CD14-positive monocyte (primary cell): ENCODE measurements around the gene DIABLO. TPM values are rescaled to one million over a fixed set of nuclear protein-coding genes. Genes with fewer than 3 reads are reported as not detected.

Experiments used
- DNase-seq, 3 donors: peaks; one replicate each; pipeline ENCODE4 v3.0.0-alpha.2; 2011 to 2022
- H2AFZ ChIP-seq: 2 replicates; pipeline ENCODE4 v1.6.0; 2012; ENCODE audit warnings: mild to moderate bottlenecking, low read depth, low read length, inconsistent platforms; ENCODE audit not compliant: insufficient read depth, poor library complexity, severe bottlenecking
- H3K27ac ChIP-seq, 2 donors: 1 replicate in 1 of 2; 2 replicates in 1 of 2; pipeline ENCODE4 v1.5.1; 2012 to 2013; ENCODE audit warnings: low read length in 2 of 2, control low read depth in 1 of 2, inconsistent platforms in 1 of 2, low read depth in 1 of 2, mild to moderate bottlenecking in 1 of 2
- H3K27me3 ChIP-seq, 2 donors: one replicate each; pipeline versions ENCODE4 v1.6.0 to v1.6.1; 2011 to 2013; ENCODE audit warnings: low read length in 2 of 2; ENCODE audit not compliant: control insufficient read depth in 2 of 2, insufficient read depth in 2 of 2
- H3K36me3 ChIP-seq, 2 donors: replicated peaks in 1 of 2; 1 replicate in 1 of 2; 2 replicates in 1 of 2; pipeline versions ENCODE4 v1.5.1 to v1.6.1; 2012 to 2013; ENCODE audit warnings: low read length in 2 of 2, control low read depth in 1 of 2, inconsistent platforms in 1 of 2, mild to moderate bottlenecking in 1 of 2; ENCODE audit not compliant: insufficient read depth in 2 of 2, control insufficient read depth in 1 of 2
- H3K4me1 ChIP-seq, 2 donors: 1 replicate in 1 of 2; 2 replicates in 1 of 2; pipeline versions ENCODE4 v1.5.1 to v1.6.1; 2012 to 2013; ENCODE audit warnings: low read length in 2 of 2, control low read depth in 1 of 2, inconsistent platforms in 1 of 2, mild to moderate bottlenecking in 1 of 2, moderate library complexity in 1 of 2; ENCODE audit not compliant: insufficient read depth in 2 of 2, control insufficient read depth in 1 of 2
- H3K4me2 ChIP-seq: replicated peaks from 2 replicates; pipeline ENCODE3; 2012; ENCODE audit warnings: low read length, moderate library complexity, mild to moderate bottlenecking; ENCODE audit not compliant: poor library complexity, severe bottlenecking; ENCODE audit errors: extremely low read depth
- H3K4me3 ChIP-seq, 3 experiments: fragments of 200-600 bp in 1 of 3; sonication (generic) in 1 of 3; replicated peaks in 1 of 3; 1 replicate in 2 of 3; 2 replicates in 1 of 3; pipeline ENCODE4 v1.5.1; 2011 to 2013; ENCODE audit warnings: low read length in 3 of 3, mild to moderate bottlenecking in 3 of 3, control low read depth in 2 of 3, low read depth in 2 of 3, inconsistent platforms in 1 of 3, moderate library complexity in 1 of 3
- H3K79me2 ChIP-seq: 2 replicates; pipeline ENCODE4 v1.6.0; 2012; ENCODE audit warnings: mild to moderate bottlenecking, control low read depth, inconsistent platforms, low read length, moderate library complexity; ENCODE audit not compliant: insufficient read depth
- H3K9ac ChIP-seq: 2 replicates; pipeline ENCODE4 v1.6.0; 2017; ENCODE audit warnings: low read length, mild to moderate bottlenecking; ENCODE audit not compliant: insufficient read depth, poor library complexity, severe bottlenecking
- H3K9me3 ChIP-seq, 2 donors: replicated peaks in 1 of 2; 1 replicate in 1 of 2; 2 replicates in 1 of 2; pipeline versions ENCODE4 v1.5.1 to v1.6.1; 2012 to 2013; ENCODE audit warnings: low read length in 2 of 2, control low read depth in 1 of 2; ENCODE audit not compliant: control insufficient read depth in 1 of 2, insufficient read depth in 1 of 2
- H4K20me1 ChIP-seq: 2 replicates; pipeline ENCODE4 v1.6.0; 2012; ENCODE audit warnings: mild to moderate bottlenecking, low read length, control low read depth, moderate library complexity; ENCODE audit not compliant: insufficient read depth
- H3K27ac Mint-ChIP-seq, 7 donors: one replicate each; pipeline ENCODE4 v1.8.0; 2020; ENCODE audit warnings: mild to moderate bottlenecking in 7 of 7, mixed read lengths in 7 of 7, moderate library complexity in 6 of 7, inconsistent platforms in 2 of 7
- H3K27me3 Mint-ChIP-seq, 3 donors: one replicate each; pipeline ENCODE4 v1.8.0; 2021 to 2022; ENCODE audit warnings: low read depth in 3 of 3, mild to moderate bottlenecking in 3 of 3, mixed read lengths in 3 of 3, moderate library complexity in 3 of 3, inconsistent platforms in 1 of 3
- H3K36me3 Mint-ChIP-seq, 2 donors: one replicate each; pipeline ENCODE4 v1.8.0; 2020; ENCODE audit warnings: mixed read lengths in 2 of 2, inconsistent platforms in 1 of 2, mild to moderate bottlenecking in 1 of 2
- H3K4me1 Mint-ChIP-seq: one replicate; pipeline ENCODE4 v1.8.0; 2020; ENCODE audit warnings: mild to moderate bottlenecking, mixed read lengths
- H3K4me3 Mint-ChIP-seq, 2 donors: one replicate each; pipeline ENCODE4 v1.8.0; 2020; ENCODE audit warnings: mild to moderate bottlenecking in 2 of 2, mixed read lengths in 2 of 2, moderate library complexity in 1 of 2
- H3K9me3 Mint-ChIP-seq, 7 donors: one replicate each; pipeline ENCODE4 v1.8.0; 2020 to 2022; ENCODE audit warnings: mixed read lengths in 7 of 7, mild to moderate bottlenecking in 6 of 7, moderate library complexity in 6 of 7, inconsistent platforms in 2 of 7
- CTCF ChIP-seq: fragments of 200-600 bp; IDR thresholded peaks from one replicate; pipeline ENCODE4 v1.8.0; 2022; ENCODE audit warnings: antibody characterized with exemption, mild to moderate bottlenecking
- WGBS: methylation state at CpG from one replicate; pipeline ENCODE4 v1.1.5; 2013; ENCODE audit warnings: missing lambda C conversion rate; ENCODE audit not compliant: insufficient coverage; 5-methylcytosine and 5-hydroxymethylcytosine counted together
- intact Hi-C, 2 donors: fragments of 100-400 bp; cut with micrococcal nuclease; formaldehyde crosslinking; loops; one replicate each; pipeline versions ENCODE4 v1.15.0 to v1.15.1; 2023
- polyA plus RNA-seq, 3 donors: library from polyadenylated mRNA; depleted of rRNA in 1 of 3; unstranded in 2 of 3; stranded (reverse) in 1 of 3; fragments of 300-500 nt in 2 of 3; fragments of >200 nt in 1 of 3; fragmentation: Illumina TruSeq in 2 of 3; gene quantifications; 1 replicate in 2 of 3; 2 replicates in 1 of 3; pipeline ENCODE4 v1.2.3, GENCODE V29; 2012 to 2021

Gene DIABLO
- polyA plus RNA-seq, 3 donors = 33.5 to 55.9 (median 51.3) TPM

DNA sequence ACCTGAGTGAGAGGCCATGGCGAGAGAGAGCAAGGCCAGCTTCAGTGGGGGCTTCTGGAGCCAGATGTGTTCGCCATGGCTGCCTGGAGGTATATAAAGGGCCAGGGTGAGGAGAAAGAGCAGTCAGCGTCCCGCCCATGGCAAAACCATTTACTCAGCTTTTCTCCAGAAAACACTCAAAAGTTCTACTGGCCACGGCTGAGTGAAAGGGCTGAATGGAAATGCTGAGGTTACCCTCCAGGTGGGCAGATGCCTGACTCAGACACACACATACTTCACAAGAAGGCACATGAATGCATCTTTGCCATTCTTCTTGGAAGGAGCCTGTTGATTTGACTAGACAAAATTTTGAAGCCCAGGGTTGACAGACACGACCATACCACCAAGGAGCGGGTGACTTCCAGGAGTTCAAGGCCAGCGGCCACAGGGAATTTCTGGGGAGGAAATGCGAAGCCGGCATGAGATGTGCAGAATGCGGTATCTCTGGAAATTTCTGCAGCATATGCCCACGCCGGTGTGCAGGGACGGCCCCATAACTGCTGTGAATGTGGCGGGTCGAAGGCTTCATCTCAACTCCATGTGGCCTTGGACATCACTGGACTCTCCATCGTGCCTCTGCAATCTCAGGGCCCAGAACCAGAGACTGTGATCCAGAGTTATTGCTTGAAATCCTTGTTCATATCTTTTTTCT, 51.6 kb downstream of the DIABLO start, which contains the start of gene IL31:
Gene IL31, minus strand, starts transcription at position 67 of the 691 bp plus-strand sequence. Its CDS starts 49 bp downstream, at position 18.
- Histone ChIP-seq H3K4me3 (no peak within 1 kb of the TSS), H3K27me3 (no peaks in the 10 kb centered on the region), H3K9ac (no peak within 1 kb of the TSS), H3K4me2 (no peak within 1 kb of the TSS), H3K4me1 (no peaks in the 10 kb centered on the region), H2AFZ (no peak within 1 kb of the TSS), H3K79me2 (no peaks in the 10 kb centered on the region), H4K20me1 (no peaks in the 10 kb centered on the region), H3K27ac (no peak within 1 kb of the TSS), H3K9me3 (no peaks in the 10 kb centered on the region), H3K36me3 (no peaks in the 10 kb centered on the region)
- no peak for DNase-seq
- intact Hi-C loops = no loop called here
- WGBS = 92% methylated on average over 13 of the region's 17 CpGs
- no peak within 1 kb of the TSS for H3K4me3 Mint-ChIP-seq
- TF ChIP-seq CTCF = no peak
- no peaks in the 10 kb centered on the region for H3K4me1 Mint-ChIP-seq
- no peak within 1 kb of the TSS for H3K27ac Mint-ChIP-seq
- H3K9me3 Mint-ChIP-seq = no peaks in the 10 kb centered on the region
- no peaks in the 10 kb centered on the region for H3K36me3 Mint-ChIP-seq
- H3K27me3 Mint-ChIP-seq = peaks cover 8 to 17% (median 8%) of the 10 kb centered on the region in 3 donors

DNA sequence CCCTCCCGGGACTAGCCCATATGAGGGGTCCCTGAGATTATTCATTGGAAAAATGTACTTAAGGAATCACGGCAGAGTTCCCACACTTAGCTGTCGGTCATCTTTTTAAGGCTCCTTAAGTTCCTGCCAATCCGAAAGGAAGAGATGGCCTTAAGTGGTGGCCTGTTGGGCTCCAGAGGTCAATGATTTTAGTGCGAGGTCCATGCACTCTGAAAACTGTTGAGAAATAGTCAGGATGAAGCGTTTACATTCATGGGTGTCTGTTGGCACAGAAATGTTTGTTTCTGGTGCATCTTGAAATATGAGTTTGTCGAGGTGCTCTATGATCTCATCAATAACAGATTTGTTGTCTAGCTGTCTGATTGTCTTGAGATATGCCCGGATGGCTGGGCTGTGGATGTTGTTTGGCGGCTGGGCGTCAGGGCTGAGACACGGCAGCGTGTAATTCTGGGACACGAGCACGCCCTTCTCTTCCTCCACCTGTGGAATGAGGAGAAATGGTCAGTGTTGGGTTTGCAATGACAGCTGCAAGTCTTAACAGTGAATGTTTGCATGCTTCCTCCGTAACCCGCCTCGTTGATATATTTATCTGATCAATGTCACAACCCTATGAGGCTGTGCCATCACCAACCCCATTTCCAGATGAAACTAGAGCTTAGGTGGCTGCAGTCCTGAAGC, 53.5 kb downstream of the DIABLO start:
- WGBS = 91% methylated on average over 4 of the region's 17 CpGs
- Mint-ChIP-seq H3K4me1 (no peaks in the 10 kb centered on the region), H3K36me3 (no peaks in the 10 kb centered on the region), H3K27me3 (peaks cover 8 to 15% (median 8%) of the 10 kb centered on the region in 3 donors), H3K27ac (no peak overlapping the region), H3K9me3 (no peaks in the 10 kb centered on the region), H3K4me3 (no peak overlapping the region)
- no peaks in the 10 kb centered on the region for H4K20me1 ChIP-seq
- no peak for DNase-seq
- no peaks in the 10 kb centered on the region for H3K9me3 ChIP-seq
- no peaks in the 10 kb centered on the region for H3K36me3 ChIP-seq
- no peaks in the 10 kb centered on the region for H3K79me2 ChIP-seq
- intact Hi-C loops = no loop called here
- H3K27me3 ChIP-seq = no peaks in the 10 kb centered on the region
- H3K9ac ChIP-seq = no peak overlapping the region
- no peak overlapping the region for H3K27ac ChIP-seq
- H2AFZ ChIP-seq = no peak overlapping the region
- no peak overlapping the region for H3K4me2 ChIP-seq
- TF ChIP-seq CTCF = no peak
- no peaks in the 10 kb centered on the region for H3K4me1 ChIP-seq
- H3K4me3 ChIP-seq = no peak overlapping the region
